GM12875 (cell line): ENCODE data around the gene XYLT2.

Experiments used
- H3K4me3 ChIP-seq: one replicate; pipeline ENCODE4 v1.5.1; 2011; ENCODE audit warnings: low read depth, low read length, control low read depth
- CTCF ChIP-seq: IDR thresholded peaks from 2 replicates; pipeline ENCODE4 v1.5.1; 2011; ENCODE audit warnings: low read depth, mild to moderate bottlenecking, control low read depth, inconsistent platforms, low read length, moderate library complexity, borderline replicate concordance; ENCODE audit not compliant: insufficient read depth

The XYLT2 gene

GRCh38 chr17:50303596-50303995, 42.3 kb upstream of the XYLT2 start:
- TF ChIP-seq CTCF = no peak

GRCh38 chr17:50304781-50305404, 41.0 kb upstream of the XYLT2 start:
- no peak overlapping the region for H3K4me3 ChIP-seq
- no peak for TF ChIP-seq CTCF

More at GRCh38 chr17:50303596-50303995, 42.3 kb upstream of the XYLT2 start:
- no peak overlapping the region for H3K4me3 ChIP-seq

- TF ChIP-seq CTCF = no peak
These were observed 38.3 kb upstream of the XYLT2 start for GRCh38 chr17:50307654-50308053.

GRCh38 chr17:50308666-50309065, 37.3 kb upstream of the XYLT2 start:
- no peak overlapping the region for H3K4me3 ChIP-seq
- TF ChIP-seq CTCF = no peak

More at GRCh38 chr17:50307654-50308053, 38.3 kb upstream of the XYLT2 start:
- no peak overlapping the region for H3K4me3 ChIP-seq

GRCh38 chr17:50310455-50311111, 35.3 kb upstream of the XYLT2 start:
- no peak for TF ChIP-seq CTCF

GRCh38 chr17:50311112-50311460, 34.8 kb upstream of the XYLT2 start:
- H3K4me3 ChIP-seq = no peak overlapping the region
- TF ChIP-seq CTCF = no peak

More at GRCh38 chr17:50310455-50311111, 35.3 kb upstream of the XYLT2 start:
- H3K4me3 ChIP-seq = no peak overlapping the region

GRCh38 chr17:50311483-50311882, 34.4 kb upstream of the XYLT2 start:
- no peak for TF ChIP-seq CTCF
- no peak overlapping the region for H3K4me3 ChIP-seq
